HepG2 (cell line): ENCODE measurements around the gene POLR3K. TPM values are rescaled to one million over a fixed set of nuclear protein-coding genes. Genes with fewer than 3 reads are reported as not detected.

Experiments used
- ATAC-seq: fragments of 200-7000 bp; cut with Tn5 transposase; 3 replicates; pipeline ENCODE4 v1.9.1; 2020; ENCODE audit warnings: mild to moderate bottlenecking, moderate library complexity
- BruUV-seq: library from RNA; stranded (reverse); fragments of 400-500 nt; replicated peaks from 2 replicates; lab custom pipeline; 2021; lab: Mats Ljungman, UMichigan
- CTCF ChIA-PET: fragments of 300-600 bp; formaldehyde crosslinking; extraction: SDS; loops from one replicate; lab custom pipeline; 2021; ENCODE audit warnings: low total read pairs, inconsistent platforms, low intra/inter-chr PET ratio; lab: Yijun Ruan, JAX
- POLR2A ChIA-PET: fragments of 350-600 bp; sonication (Branson Sonifier 250); formaldehyde crosslinking; loops from one replicate; lab custom pipeline; 2020; ENCODE audit warnings: antibody characterized with exemption, inconsistent platforms; lab: Yijun Ruan, JAX
- DNase-seq: peaks from one replicate; pipeline ENCODE4 v3.0.0-alpha.2; 2015; ENCODE audit warnings: low spot score
- FAIRE-seq: peaks from 3 replicates; lab custom pipeline; 2011; peaks lifted over from hg19 to GRCh38; lab: Jason Lieb, UNC
- H2AFZ ChIP-seq: one replicate; pipeline ENCODE4 v1.6.1; 2011; ENCODE audit warnings: low read length, inconsistent platforms
- H3K27ac ChIP-seq: fragments of 300-600 bp; 3 replicates; pipeline ENCODE4 v1.8.0; 2011; ENCODE audit warnings: mixed run types, mild to moderate bottlenecking, mixed read lengths, low read length, inconsistent platforms; ENCODE audit not compliant: insufficient read depth; ENCODE audit errors: extremely low read length
- H3K27me3 ChIP-seq, 2 experiments: fragments of 200-600 bp in 1 of 2; 2 replicates in 1 of 2; 3 replicates in 1 of 2; pipeline versions ENCODE4 v1.6.0 to v1.8.0; 2011; ENCODE audit warnings: low read length in 2 of 2, mild to moderate bottlenecking in 2 of 2, moderate library complexity in 2 of 2, inconsistent platforms in 1 of 2; ENCODE audit not compliant: insufficient read depth in 2 of 2, control insufficient read depth in 1 of 2
- H3K36me3 ChIP-seq, 2 experiments: fragments of 200-600 bp in 1 of 2; replicated peaks in 1 of 2; 2 replicates in 1 of 2; 3 replicates in 1 of 2; pipeline versions ENCODE4 v1.5.1 to v1.8.0; 2011; ENCODE audit warnings: low read length in 2 of 2, inconsistent platforms in 1 of 2; ENCODE audit not compliant: insufficient read depth in 2 of 2, control insufficient read depth in 1 of 2
- H3K4me1 ChIP-seq: 2 replicates; pipeline ENCODE4 v1.5.1; 2012; ENCODE audit warnings: low read length, inconsistent platforms; ENCODE audit not compliant: insufficient read depth
- H3K4me2 ChIP-seq: 2 replicates; pipeline ENCODE4 v1.6.0; 2011; ENCODE audit warnings: low read depth, low read length, inconsistent platforms
- H3K4me3 ChIP-seq, 3 experiments: fragments of 200-600 bp in 1 of 3; sonication (generic), shearing (Covaris generic) in 1 of 3; replicated peaks in 1 of 3; 2 replicates each; pipeline ENCODE4 v1.5.1; 2011 to 2016; ENCODE audit warnings: low read length in 3 of 3, inconsistent platforms in 2 of 3, low read depth in 2 of 3, mild to moderate bottlenecking in 2 of 3, control low read depth in 1 of 3, mixed read lengths in 1 of 3; ENCODE audit not compliant: insufficient read depth in 1 of 3
- H3K79me2 ChIP-seq: one replicate; pipeline ENCODE4 v1.6.1; 2011; ENCODE audit warnings: low read length, inconsistent platforms; ENCODE audit not compliant: insufficient read depth
- H3K9ac ChIP-seq: 2 replicates; pipeline ENCODE4 v1.6.0; 2011; ENCODE audit warnings: mild to moderate bottlenecking, low read depth, low read length, inconsistent platforms; ENCODE audit not compliant: insufficient read depth
- H3K9me3 ChIP-seq: 2 replicates; pipeline ENCODE4 v1.5.1; 2012; ENCODE audit warnings: mild to moderate bottlenecking, low read length
- H4K20me1 ChIP-seq: 2 replicates; pipeline ENCODE4 v1.6.0; 2011; ENCODE audit warnings: inconsistent platforms, mild to moderate bottlenecking, low read length, moderate library complexity; ENCODE audit not compliant: insufficient read depth
- HDAC2 ChIP-seq: sonication (generic); formaldehyde crosslinking; IDR thresholded peaks from 2 replicates; pipeline ENCODE4 v1.4.0; 2020; ENCODE audit warnings: missing genetic modification reagents
- JUN ChIP-seq: sonication (generic); formaldehyde crosslinking; IDR thresholded peaks from 2 replicates; pipeline ENCODE4 v1.4.0; 2020; ENCODE audit warnings: mild to moderate bottlenecking, missing genetic modification reagents
- KDM2A ChIP-seq: sonication (generic); formaldehyde crosslinking; IDR thresholded peaks from 2 replicates; pipeline ENCODE4 v1.4.0; 2020; ENCODE audit warnings: low read depth, missing genetic modification reagents, borderline replicate concordance
- KLF13 ChIP-seq: sonication (generic); formaldehyde crosslinking; IDR thresholded peaks from 2 replicates; pipeline ENCODE4 v1.4.0; 2020; ENCODE audit warnings: mild to moderate bottlenecking, missing genetic modification reagents
- MAFK ChIP-seq, 2 experiments: IDR thresholded peaks in 1 of 2; conservative IDR thresholded peaks in 1 of 2; 2 replicates each; pipeline ENCODE4 v1.6.1; 2011; ENCODE audit warnings: improper control_type of control experiment in 2 of 2, low read length in 2 of 2
- MAZ ChIP-seq, 2 experiments: sonication (generic) in 1 of 2; formaldehyde crosslinking in 1 of 2; IDR thresholded peaks; 2 replicates each; pipeline versions ENCODE4 v1.5.0 to v1.6.1; 2012 to 2020; ENCODE audit warnings: low read depth in 2 of 2, mild to moderate bottlenecking in 2 of 2, borderline replicate concordance in 1 of 2, improper control_type of control experiment in 1 of 2, low read length in 1 of 2, missing genetic modification reagents in 1 of 2, moderate library complexity in 1 of 2
- MBD4 ChIP-seq: IDR thresholded peaks from 2 replicates; pipeline ENCODE4 v1.6.1; 2012; ENCODE audit warnings: low read length, inconsistent platforms, borderline replicate concordance
- SAP130 ChIP-seq: IDR thresholded peaks from 2 replicates; pipeline ENCODE4 v1.6.1; 2016; ENCODE audit warnings: low read depth
- ZGPAT ChIP-seq: IDR thresholded peaks from 2 replicates; pipeline ENCODE4 v1.6.1; 2016; ENCODE audit warnings: mild to moderate bottlenecking
- ZMYM4 ChIP-seq: sonication (generic); formaldehyde crosslinking; IDR thresholded peaks from 2 replicates; pipeline ENCODE4 v1.8.1; 2023; ENCODE audit warnings: mild to moderate bottlenecking, missing genetic modification reagents
- ZNF232 ChIP-seq: sonication (generic); formaldehyde crosslinking; IDR thresholded peaks from 2 replicates; pipeline ENCODE4 v1.4.0; 2020; ENCODE audit warnings: missing genetic modification reagents, borderline replicate concordance
- ZNF674 ChIP-seq: sonication (generic); formaldehyde crosslinking; IDR thresholded peaks from 2 replicates; pipeline ENCODE4 v1.5.0; 2020; ENCODE audit warnings: low read depth, mild to moderate bottlenecking, missing genetic modification reagents
- ZNF687 ChIP-seq: sonication (generic); formaldehyde crosslinking; IDR thresholded peaks from 2 replicates; pipeline ENCODE4 v1.5.1; 2020; ENCODE audit warnings: mild to moderate bottlenecking, missing genetic modification reagents, moderate library complexity
- ZNF83 ChIP-seq: sonication (generic); formaldehyde crosslinking; IDR thresholded peaks from 2 replicates; pipeline ENCODE4 v1.4.0; 2020; ENCODE audit warnings: missing genetic modification reagents, mild to moderate bottlenecking, borderline replicate concordance
- WGBS: methylation state at CpG from one replicate; pipeline ENCODE4 v1.1.6; 2017; ENCODE audit warnings: low lambda C conversion rate; 5-methylcytosine and 5-hydroxymethylcytosine counted together
- in situ Hi-C: cut with HindIII; loops from 2 replicates; pipeline ENCODE4 v1.10.0; 2017; ENCODE audit warnings: low pct_unique_long_range_greater_than_20kb; ENCODE audit not compliant: extremely low pct_ligation_motif_present
- intact Hi-C: fragments of 100-400 bp; cut with micrococcal nuclease; formaldehyde crosslinking; loops from one replicate; pipeline ENCODE4 v1.10.0; 2022; ENCODE audit not compliant: unreplicated experiment
- polyA plus RNA-seq, 8 experiments: library from polyadenylated mRNA; depleted of rRNA in 3 of 8; stranded (reverse) in 7 of 8; unstranded in 1 of 8; fragments of >200 nt; fragmentation: Illumina TruSeq in 4 of 8; extraction: Trizol in 4 of 8; gene quantifications; 2 replicates each; pipeline versions ENCODE4 v1.2.1 to v1.2.3, GENCODE V29; 2011 to 2016; ENCODE audit warnings: low read depth in 4 of 8, missing spikeins in 1 of 8, mixed read lengths in 1 of 8; ENCODE audit not compliant: insufficient read depth in 1 of 8
- total RNA-seq, 5 experiments: library from RNA; depleted of rRNA; stranded (reverse); fragments of >200 nt; fragmentation: Illumina TruSeq; extraction: Trizol; gene quantifications; 2 replicates each; pipeline ENCODE4 v1.2.3, GENCODE V29; 2016; ENCODE audit warnings: low read depth in 1 of 5

Gene POLR3K
- total and polyA plus RNA-seq, 2 of the 13 experiments (the other 11 are each of a cell fraction or from before 2014, with no cell fraction given), result 14.8 to 18.8 TPM

- no peak within 1 kb of the TSS for H2AFZ ChIP-seq
- H3K27ac ChIP-seq, result no peak within 1 kb of the TSS
- peaks cover 2 to 8% of the 10 kb centered on the region in 2 experiments; a peak in 1 of 5 replicates for H3K27me3 ChIP-seq
- CTCF ChIA-PET, result interaction anchor here (1.8 kb wide), 1 partner anchor 24 kb away, joined by 8 read pairs; no protein-coding TSS in a partner anchor
- DNase-seq (no peak), FAIRE-seq (no peak), ATAC-seq (peak; percentile 40)
- no peaks in the 10 kb centered on the region for H3K36me3 ChIP-seq
- H3K9me3 ChIP-seq, result no peaks in the 10 kb centered on the region
- BruUV-seq, result no TSS peak
- POLR2A ChIA-PET, result interaction anchor here (1.5 kb wide), 2 partner anchors 20 to 162 kb away, joined by 3 to 5 read pairs; partner anchors contain the start of gene POLR3K
- H3K4me1 ChIP-seq, result peaks cover 84% of the 10 kb centered on the region
- H3K4me3 ChIP-seq, result peak within 1 kb of the TSS; percentile 60 to 81 (median 63)
- in situ Hi-C loops (no loop called here), intact Hi-C loops (no loop called here)
- 0 out of 2 replicates have a peak, but pooled peaks cover 6% of the 10 kb centered on the region for H4K20me1 ChIP-seq
- 58% methylated on average over 15 of the region's 62 CpGs for WGBS
- peak within 1 kb of the TSS; percentile 57; the same call in 1 of the 2 replicates for H3K9ac ChIP-seq
- H3K79me2 ChIP-seq, result no peaks in the 10 kb centered on the region
- peak within 1 kb of the TSS; percentile 98 for H3K4me2 ChIP-seq
- TF ChIP-seq ZGPAT (peak; percentile 20; the same call in 1 of the 2 replicates), ZNF83 (0 out of 2 replicates have a peak, but pooled peaks have one; percentile 30), ZNF232 (no peak), ZMYM4 (CRISPR knock-in tag) (0 out of 2 replicates have a peak, but pooled peaks have one; percentile 27), SAP130 (CRISPR knock-in tag) (peak; percentile 64), KLF13 (CRISPR knock-in tag) (0 out of 2 replicates have a peak, but pooled peaks have one; percentile 40), MAZ (IDR thresholded peaks at IDR 0.05; ENCODE audit: borderline replicate concordance, low read depth, low read length) (peak; percentile 69; the same call in 1 of the 2 replicates), MAZ (CRISPR knock-in tag; IDR thresholded peaks at IDR 0.05; ENCODE audit: low read depth) (no peak), ZNF687 (peak; percentile 43), MBD4 (no peak), JUN (peak; percentile 92), MAFK (conservative IDR thresholded peaks at IDR 0.05 in 1 of 2, IDR thresholded peaks at IDR 0.05 in 1 of 2; ENCODE audit: low read length in 2 of 2) (no peak), ZNF674 (no peak), KDM2A (CRISPR knock-in tag) (peak; percentile 42; the same call in 1 of the 2 replicates), HDAC2 (CRISPR knock-in tag) (peak; percentile 50; the same call in 1 of the 2 replicates)
Observed at GRCh38 chr16:72561-73548, 19.4 kb upstream of the POLR3K start, which contains the start of gene RHBDF1. TSS of gene RHBDF1 (minus strand) at chr16:72631. CDS start at chr16:65015, 7,616 bp downstream.
